AG04450 (cell line): Measurements from ENCODE around the gene FAM20C. TPM values are rescaled to one million over a fixed set of nuclear protein-coding genes. Genes with fewer than 3 reads are reported as not detected.

ENCODE experiments used
- CTCF ChIA-PET: fragments of 300-600, 350-600 bp; formaldehyde crosslinking; extraction: SDS; loops from one replicate; lab custom pipeline; 2022; ENCODE audit warnings: antibody characterized with exemption, inconsistent platforms; lab: Charles Lee
- POLR2A ChIA-PET: fragments of 350-600 bp; formaldehyde crosslinking; extraction: SDS; loops from one replicate; lab custom pipeline; 2021; ENCODE audit warnings: antibody characterized with exemption, inconsistent platforms; lab: Yijun Ruan, JAX
- DNase-seq: peaks from one replicate; pipeline ENCODE4 v3.0.0-alpha.2; 2011; ENCODE audit warnings: low read depth, low spot score
- H3K27ac ChIP-seq: one replicate; pipeline ENCODE4 v1.5.1; 2012; ENCODE audit warnings: low read depth, low read length, control low read depth
- H3K27me3 ChIP-seq: one replicate; pipeline ENCODE4 v1.6.0; 2012; ENCODE audit warnings: low read length; ENCODE audit not compliant: control insufficient read depth, insufficient read depth
- H3K4me3 ChIP-seq: 2 replicates; pipeline ENCODE4 v1.5.1; 2011; ENCODE audit warnings: mild to moderate bottlenecking, low read depth, low read length, control low read depth
- H3K9me3 ChIP-seq: 2 replicates; pipeline ENCODE4 v1.5.1; 2012; ENCODE audit warnings: low read length; ENCODE audit not compliant: control insufficient read depth, insufficient read depth
- CTCF ChIP-seq: IDR thresholded peaks from 2 replicates; pipeline ENCODE4 v1.5.1; 2011; ENCODE audit warnings: low read depth, low read length, control low read depth, inconsistent platforms
- polyA plus RNA-seq: library from polyadenylated mRNA; depleted of rRNA; stranded (reverse); fragments of >200 nt; gene quantifications from 2 replicates; pipeline ENCODE4 v1.2.3, GENCODE V29; 2011

The FAM20C gene
- polyA plus RNA-seq, 1 experiment = 34.5 TPM

- TF ChIP-seq CTCF = no peak
- Histone ChIP-seq H3K27me3 (no peaks in the 10 kb centered on the region), H3K27ac (no peak overlapping the region), H3K9me3 (peaks cover 34% of the 10 kb centered on the region), H3K4me3 (no peak overlapping the region)
- no peak for DNase-seq
- ChIA-PET CTCF (no interaction called here), POLR2A (no interaction called here)
These were observed 58.6 kb downstream of the FAM20C start for GRCh38 chr7:251005-251404.

- Histone ChIP-seq H3K27me3 (no peaks in the 10 kb centered on the region), H3K9me3 (peaks cover 40% of the 10 kb centered on the region), H3K27ac (no peak overlapping the region), H3K4me3 (no peak overlapping the region)
- no peak for TF ChIP-seq CTCF
- CTCF ChIA-PET = no interaction called here
- POLR2A ChIA-PET = no interaction called here
- no peak for DNase-seq
These were observed 59.2 kb downstream of the FAM20C start for GRCh38 chr7:251446-252175.

- Histone ChIP-seq H3K9me3 (peaks cover 48% of the 10 kb centered on the region), H3K4me3 (no peak overlapping the region), H3K27me3 (no peaks in the 10 kb centered on the region), H3K27ac (no peak overlapping the region)
- ChIA-PET CTCF (no interaction called here), POLR2A (no interaction called here)
- DNase-seq = no peak
- no peak for TF ChIP-seq CTCF
These were observed 60.0 kb downstream of the FAM20C start for GRCh38 chr7:252216-252965.

GRCh38 chr7:252981-253380 is 60.6 kb downstream of the FAM20C start:
- H3K27ac ChIP-seq = no peak overlapping the region
- ChIA-PET POLR2A (no interaction called here), CTCF (no interaction called here)
- H3K27me3 ChIP-seq = no peaks in the 10 kb centered on the region
- H3K9me3 ChIP-seq = peaks cover 54% of the 10 kb centered on the region
- H3K4me3 ChIP-seq = no peak overlapping the region
- no peak for TF ChIP-seq CTCF
- DNase-seq = no peak
